Measurements from ENCODE around the gene POGLUT3. TPM values are rescaled to one million over a fixed set of nuclear protein-coding genes. Genes with fewer than 3 reads are reported as not detected.
A peak's percentile ranks its signal among the peaks of the same experiment; 100 is the strongest.

The POGLUT3 gene
- total RNA-seq, 2 experiments from 2014 or later, result 12.4 to 14.2 TPM

DNA sequence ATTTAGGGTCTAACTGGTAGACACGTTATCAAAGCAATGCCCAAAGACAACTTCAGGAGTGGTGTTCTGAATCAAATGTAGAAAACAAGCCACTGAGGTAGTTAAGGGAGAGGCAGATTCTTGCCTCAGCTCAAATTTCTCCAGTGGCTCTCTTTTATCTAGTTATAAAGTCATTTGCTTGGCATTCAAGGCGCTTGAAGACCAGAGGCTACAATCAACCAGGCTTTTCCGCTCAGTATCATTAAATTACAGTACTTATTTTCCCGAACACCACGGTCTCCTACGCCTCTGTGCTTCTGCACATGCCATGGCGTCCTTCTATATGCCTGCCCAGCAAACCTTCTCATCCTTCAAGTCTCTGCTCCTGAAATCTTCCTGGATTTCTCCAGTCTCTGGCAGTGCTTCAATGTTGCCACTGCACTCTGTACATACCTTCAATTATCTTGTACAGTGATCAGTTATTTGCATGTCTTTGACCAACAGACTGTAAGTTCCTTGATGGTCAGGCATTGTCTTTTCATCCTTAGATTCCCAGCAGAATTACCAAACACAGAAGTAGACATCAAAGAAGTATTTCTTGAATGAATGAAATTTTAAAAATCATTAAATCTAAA lies 1.4 kb downstream of the POGLUT3 start:
- ChIA-PET CTCF (no interaction called here), POLR2A (no interaction called here)
- no peak for DNase-seq
- Mint-ChIP-seq H3K27ac (peak overlapping the region; percentile 99), H3K4me3 (peak overlapping the region; percentile 87), H3K36me3 (ENCODE audit: low read depth) (peaks cover 12% of the 10 kb centered on the region), H3K9me3 (no peaks in the 10 kb centered on the region), H3K27me3 (no peaks in the 10 kb centered on the region), H3K4me1 (ENCODE audit: low read depth) (peaks cover 25% of the 10 kb centered on the region)
- no peak for TF ChIP-seq CTCF (IDR thresholded peaks at IDR 0.05)
- no peak for ATAC-seq
- intact Hi-C loops (cut with micrococcal nuclease), result loop anchor here (10.0 kb wide), 1 partner anchor 272 kb away; the partner anchor contains the start of genes ATM and NPAT

DNA sequence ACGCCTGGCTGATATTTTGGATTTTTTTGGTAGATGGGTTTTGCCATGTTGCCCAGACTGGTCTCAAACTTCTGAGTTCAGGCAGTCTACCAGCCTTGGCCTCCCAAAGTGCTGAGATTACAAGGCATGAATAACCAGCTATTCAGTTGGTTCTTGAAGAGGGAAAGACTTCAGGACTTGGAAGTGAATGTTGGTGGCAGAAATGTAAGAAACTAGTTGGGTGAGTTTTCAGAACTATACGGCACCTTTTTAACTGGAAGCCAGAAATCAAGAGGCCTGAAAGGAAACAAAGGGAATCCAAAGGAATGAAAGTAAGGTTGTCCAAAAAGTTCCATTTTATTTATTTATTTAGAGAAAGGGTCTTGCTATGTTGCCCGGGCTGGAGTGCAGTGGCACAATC lies 2.9 kb downstream of the POGLUT3 start:
- no peaks in the 10 kb centered on the region for H3K27me3 Mint-ChIP-seq

DNA sequence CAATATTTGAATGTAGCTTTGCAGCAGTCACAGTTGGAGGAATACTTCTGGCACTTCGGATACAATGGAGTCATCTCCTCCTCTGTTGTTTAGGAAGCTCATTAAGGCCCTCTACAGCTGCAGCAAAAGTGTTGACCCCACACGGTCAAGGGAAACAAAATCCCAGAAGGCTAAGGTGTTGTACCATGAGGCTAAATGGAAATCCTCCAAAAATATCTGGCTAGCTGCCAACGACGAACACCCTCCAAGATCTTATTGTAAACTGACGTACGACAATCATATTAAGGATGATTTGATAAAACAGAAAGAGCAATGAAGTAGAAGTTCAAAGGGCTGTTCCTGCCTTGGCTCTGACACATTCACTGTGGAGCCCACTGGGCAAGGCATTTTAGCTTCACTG lies 4.0 kb downstream of the POGLUT3 start:
- POLR2A ChIA-PET, result no interaction called here
- intact Hi-C loops (cut with micrococcal nuclease), result loop anchor here (10.0 kb wide), 1 partner anchor 269 kb away; the partner anchor contains the start of genes ATM and NPAT
- H3K27ac Mint-ChIP-seq, result no peak overlapping the region

More for the DNA sequence above, 2.9 kb downstream of the POGLUT3 start:
- Mint-ChIP-seq H3K36me3 (ENCODE audit: low read depth) (peaks cover 16% of the 10 kb centered on the region), H3K9me3 (no peaks in the 10 kb centered on the region), H3K4me3 (no peak overlapping the region), H3K4me1 (ENCODE audit: low read depth) (peaks cover 25% of the 10 kb centered on the region), H3K27ac (no peak overlapping the region)
- DNase-seq, result no peak
- ATAC-seq, result no peak
- intact Hi-C loops (cut with micrococcal nuclease), result loop anchor here (10.0 kb wide), 1 partner anchor 271 kb away; the partner anchor contains the start of genes ATM and NPAT
- ChIA-PET POLR2A (no interaction called here), CTCF (no interaction called here)
- TF ChIP-seq CTCF (IDR thresholded peaks at IDR 0.05), result no peak

GRCh38 chr11:108491936-108492335 lies 6.2 kb downstream of the POGLUT3 start:
- DNase-seq (no peak), ATAC-seq (no peak)
- POLR2A ChIA-PET, result interaction anchor here (0.6 kb wide), 1 partner anchor 16 kb away, joined by 3 read pairs; no protein-coding TSS in a partner anchor
- CTCF ChIA-PET, result no interaction called here
- Mint-ChIP-seq H3K27ac (no peak overlapping the region), H3K4me1 (ENCODE audit: low read depth) (peaks cover 18% of the 10 kb centered on the region), H3K27me3 (no peaks in the 10 kb centered on the region), H3K36me3 (ENCODE audit: low read depth) (peaks cover 29% of the 10 kb centered on the region), H3K9me3 (no peaks in the 10 kb centered on the region), H3K4me3 (no peak overlapping the region)
- no peak for TF ChIP-seq CTCF (IDR thresholded peaks at IDR 0.05)
- intact Hi-C loops (cut with micrococcal nuclease), result loop anchor here (10.0 kb wide), 1 partner anchor 267 kb away; the partner anchor contains the start of genes ATM and NPAT

More for the DNA sequence above, 4.0 kb downstream of the POGLUT3 start:
- H3K4me1 Mint-ChIP-seq (ENCODE audit: low read depth), result peaks cover 25% of the 10 kb centered on the region
- no peaks in the 10 kb centered on the region for H3K9me3 Mint-ChIP-seq
- TF ChIP-seq CTCF (IDR thresholded peaks at IDR 0.05), result no peak
- H3K4me3 Mint-ChIP-seq, result no peak overlapping the region
- no peaks in the 10 kb centered on the region for H3K27me3 Mint-ChIP-seq
- H3K36me3 Mint-ChIP-seq (ENCODE audit: low read depth), result peaks cover 18% of the 10 kb centered on the region
- CTCF ChIA-PET, result interaction anchor here (1.1 to 1.3 kb wide), 2 partner anchors 121 to 162 kb away, joined by 3 to 4 read pairs; no protein-coding TSS in a partner anchor
- DNase-seq (no peak), ATAC-seq (no peak)

DNA sequence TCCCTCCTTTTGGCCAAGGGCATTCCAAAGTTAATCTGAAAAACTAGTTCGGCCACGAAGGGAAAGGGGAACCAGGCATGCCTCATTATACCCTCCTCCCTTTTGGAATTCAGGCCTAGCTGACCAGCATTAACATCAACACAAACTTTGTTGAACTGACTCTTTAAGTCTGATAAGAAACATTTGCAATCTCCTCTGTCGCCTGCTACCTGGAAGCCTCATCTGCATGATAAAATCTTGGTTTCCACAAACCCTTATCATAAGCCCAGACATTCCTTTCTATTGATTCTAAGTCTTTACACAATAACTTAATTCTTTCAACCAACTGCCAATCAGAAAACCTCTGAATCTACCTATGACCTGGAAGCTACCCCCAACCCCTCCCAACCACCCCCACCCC lies 11.4 kb downstream of the POGLUT3 start:
- H3K36me3 Mint-ChIP-seq (ENCODE audit: low read depth), result peaks cover 44% of the 10 kb centered on the region
- ChIA-PET CTCF (no interaction called here), POLR2A (no interaction called here)

More for the DNA sequence above, 11.4 kb downstream of the POGLUT3 start:
- DNase-seq (no peak), ATAC-seq (no peak)
- TF ChIP-seq CTCF (IDR thresholded peaks at IDR 0.05), result no peak
- H3K9me3 Mint-ChIP-seq, result no peaks in the 10 kb centered on the region
- H3K27ac Mint-ChIP-seq, result no peak overlapping the region
- no peaks in the 10 kb centered on the region for H3K27me3 Mint-ChIP-seq
- intact Hi-C loops (cut with micrococcal nuclease), result no loop called here
- no peak overlapping the region for H3K4me3 Mint-ChIP-seq
- H3K4me1 Mint-ChIP-seq (ENCODE audit: low read depth), result no peaks in the 10 kb centered on the region
